DOHH2 (cell line): ENCODE results near the gene NOL9.

Source experiments
- CTCF ChIP-seq: fragments of 200-600 bp; sonication (generic); IDR thresholded peaks from one replicate; pipeline ENCODE4 v1.5.1; 2014; ENCODE audit warnings: antibody characterized with exemption, mild to moderate bottlenecking, low read depth, low read length; ENCODE audit not compliant: poor library complexity, severe bottlenecking
- EZH2phosphoT487 ChIP-seq: fragments of 200-600 bp; sonication (generic); IDR thresholded peaks from 2 replicates; pipeline ENCODE4 v1.6.1; 2017; ENCODE audit warnings: borderline replicate concordance, mild to moderate bottlenecking, antibody characterized with exemption, low read length, moderate library complexity, mixed read lengths

- TF ChIP-seq CTCF (no peak), EZH2phosphoT487 (no peak)
Measured at GRCh38 chr1:6534248-6534822, 20.0 kb downstream of the NOL9 start.
